Transverse colon (tissue), 4 donors: Measurements from ENCODE around the gene NLGN2.

Source experiments
- CTCF ChIP-seq, 5 experiments: fragments of 200-600 bp in 3 of 5; fragments of 450-650 bp in 2 of 5; sonication (generic) in 3 of 5; IDR thresholded peaks; 1 replicate in 2 of 5; 2 replicates in 3 of 5; pipeline ENCODE4 v1.5.1; 2016 to 2017; ENCODE audit warnings: antibody characterized with exemption in 5 of 5, inconsistent platforms in 3 of 5, mild to moderate bottlenecking in 2 of 5, moderate library complexity in 1 of 5
- POLR2A ChIP-seq: fragments of 450-650 bp; IDR thresholded peaks from one replicate; pipeline ENCODE4 v1.6.1; 2016; ENCODE audit warnings: antibody characterized with exemption, mild to moderate bottlenecking, moderate library complexity
- POLR2AphosphoS5 ChIP-seq, 3 donors: sonication (generic); formaldehyde crosslinking; IDR thresholded peaks; one replicate each; pipeline ENCODE4 v1.6.1; 2016; ENCODE audit warnings: antibody characterized with exemption in 3 of 3

- TF ChIP-seq CTCF (IDR thresholded peaks at IDR 0.05) (no peak), POLR2AphosphoS5 (IDR thresholded peaks at IDR 0.05) (no peak), POLR2A (no peak)
Measured at GRCh38 chr17:7398612-7399011, 9.0 kb upstream of the NLGN2 start.
